ENCODE data around the gene IGF2R.
"Not testable (repeated sequence)": the region's sequence is repeated elsewhere in the genome, so short reads cannot be mapped to it uniquely, and the experiment has no call there.

The IGF2R gene, protein sequence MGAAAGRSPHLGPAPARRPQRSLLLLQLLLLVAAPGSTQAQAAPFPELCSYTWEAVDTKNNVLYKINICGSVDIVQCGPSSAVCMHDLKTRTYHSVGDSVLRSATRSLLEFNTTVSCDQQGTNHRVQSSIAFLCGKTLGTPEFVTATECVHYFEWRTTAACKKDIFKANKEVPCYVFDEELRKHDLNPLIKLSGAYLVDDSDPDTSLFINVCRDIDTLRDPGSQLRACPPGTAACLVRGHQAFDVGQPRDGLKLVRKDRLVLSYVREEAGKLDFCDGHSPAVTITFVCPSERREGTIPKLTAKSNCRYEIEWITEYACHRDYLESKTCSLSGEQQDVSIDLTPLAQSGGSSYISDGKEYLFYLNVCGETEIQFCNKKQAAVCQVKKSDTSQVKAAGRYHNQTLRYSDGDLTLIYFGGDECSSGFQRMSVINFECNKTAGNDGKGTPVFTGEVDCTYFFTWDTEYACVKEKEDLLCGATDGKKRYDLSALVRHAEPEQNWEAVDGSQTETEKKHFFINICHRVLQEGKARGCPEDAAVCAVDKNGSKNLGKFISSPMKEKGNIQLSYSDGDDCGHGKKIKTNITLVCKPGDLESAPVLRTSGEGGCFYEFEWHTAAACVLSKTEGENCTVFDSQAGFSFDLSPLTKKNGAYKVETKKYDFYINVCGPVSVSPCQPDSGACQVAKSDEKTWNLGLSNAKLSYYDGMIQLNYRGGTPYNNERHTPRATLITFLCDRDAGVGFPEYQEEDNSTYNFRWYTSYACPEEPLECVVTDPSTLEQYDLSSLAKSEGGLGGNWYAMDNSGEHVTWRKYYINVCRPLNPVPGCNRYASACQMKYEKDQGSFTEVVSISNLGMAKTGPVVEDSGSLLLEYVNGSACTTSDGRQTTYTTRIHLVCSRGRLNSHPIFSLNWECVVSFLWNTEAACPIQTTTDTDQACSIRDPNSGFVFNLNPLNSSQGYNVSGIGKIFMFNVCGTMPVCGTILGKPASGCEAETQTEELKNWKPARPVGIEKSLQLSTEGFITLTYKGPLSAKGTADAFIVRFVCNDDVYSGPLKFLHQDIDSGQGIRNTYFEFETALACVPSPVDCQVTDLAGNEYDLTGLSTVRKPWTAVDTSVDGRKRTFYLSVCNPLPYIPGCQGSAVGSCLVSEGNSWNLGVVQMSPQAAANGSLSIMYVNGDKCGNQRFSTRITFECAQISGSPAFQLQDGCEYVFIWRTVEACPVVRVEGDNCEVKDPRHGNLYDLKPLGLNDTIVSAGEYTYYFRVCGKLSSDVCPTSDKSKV (N-terminal part only)

DNA sequence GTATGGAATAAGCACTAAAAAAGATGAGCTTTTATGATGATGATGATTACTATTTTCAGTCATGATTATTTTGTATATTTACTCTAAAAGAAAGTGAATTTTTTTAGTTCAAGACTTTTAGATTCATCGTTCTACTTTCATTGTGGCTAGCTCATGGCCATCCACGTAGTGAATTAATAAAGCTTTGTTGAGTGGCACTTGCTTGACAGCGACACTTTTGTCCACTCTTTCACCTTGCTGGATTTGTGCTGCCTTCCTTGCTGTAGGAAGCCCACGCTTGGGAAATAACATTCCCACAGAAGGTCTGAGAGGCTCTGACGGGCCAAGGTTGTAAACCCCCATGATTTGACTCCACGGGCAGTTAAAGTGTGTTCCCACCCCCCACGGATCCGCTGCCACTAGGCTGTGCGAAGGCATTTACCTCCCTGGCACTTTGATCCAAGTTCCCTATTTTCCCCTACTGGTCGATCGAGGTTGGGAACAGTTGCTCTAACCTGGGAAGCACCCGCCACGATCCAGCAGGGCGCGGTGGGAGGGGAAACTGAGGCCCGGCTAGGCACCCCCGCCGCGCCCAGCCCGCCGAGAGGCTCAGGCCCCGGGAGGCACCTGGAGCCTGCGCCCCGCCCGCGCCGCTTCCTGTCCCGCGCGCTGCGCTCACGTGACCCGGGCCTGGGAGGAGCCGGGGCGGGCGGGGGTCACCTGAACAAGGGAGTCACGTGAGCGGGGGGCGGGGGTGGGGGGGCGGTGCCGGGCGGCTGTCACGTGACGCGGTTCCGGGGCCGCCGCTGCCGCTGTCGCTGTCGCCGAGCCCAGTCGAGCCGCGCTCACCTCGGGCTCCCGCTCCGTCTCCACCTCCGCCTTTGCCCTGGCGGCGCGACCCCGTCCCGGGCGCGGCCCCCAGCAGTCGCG lies at the start of gene IGF2R:
Gene IGF2R (plus strand): TSS at position 788 of the 909 bp plus-strand sequence. CDS start 165 bp downstream, outside the sequence.
- DNase-seq, result peak; percentile 64 to 77

DNA sequence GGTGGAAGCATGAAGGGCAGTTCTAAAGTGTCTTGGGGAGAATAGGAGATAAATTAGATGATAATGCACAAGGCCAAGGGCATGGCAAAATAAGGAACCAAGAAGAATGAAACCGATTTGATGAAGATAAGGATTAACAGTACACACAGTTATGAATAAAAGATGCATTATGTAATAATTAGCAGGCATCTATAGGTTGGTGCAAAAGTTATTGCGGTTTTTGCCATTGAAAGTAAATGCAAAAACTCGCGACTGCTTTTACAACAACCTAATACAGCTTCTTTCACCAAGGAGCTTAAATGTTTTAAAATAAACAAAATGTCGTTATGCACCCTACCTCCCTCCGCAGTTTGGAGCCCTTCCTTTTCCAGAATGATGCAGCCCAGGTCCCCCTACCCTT lies 49.1 kb upstream of the IGF2R start:
- DNase-seq, result no peak

DNA sequence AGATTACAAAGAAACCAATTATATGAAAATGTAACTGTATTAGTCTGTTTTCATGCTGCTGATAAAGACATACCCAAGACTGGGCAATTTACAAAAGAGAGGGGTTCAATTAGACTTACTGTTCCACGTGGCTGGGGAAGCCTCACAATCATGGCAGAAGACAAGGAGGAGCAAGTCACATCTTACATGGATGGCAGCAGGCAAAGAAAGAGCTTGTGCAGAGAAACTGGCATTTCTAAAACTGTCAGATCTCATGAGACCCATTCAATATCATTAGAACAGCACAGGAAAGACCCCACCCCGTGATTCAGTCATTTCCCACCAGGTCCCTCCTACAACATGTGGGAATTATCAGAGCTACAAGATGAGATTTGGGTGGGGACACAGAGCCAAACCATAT lies 44.7 kb upstream of the IGF2R start:
- DNase-seq, result not testable (repeated sequence)

DNA sequence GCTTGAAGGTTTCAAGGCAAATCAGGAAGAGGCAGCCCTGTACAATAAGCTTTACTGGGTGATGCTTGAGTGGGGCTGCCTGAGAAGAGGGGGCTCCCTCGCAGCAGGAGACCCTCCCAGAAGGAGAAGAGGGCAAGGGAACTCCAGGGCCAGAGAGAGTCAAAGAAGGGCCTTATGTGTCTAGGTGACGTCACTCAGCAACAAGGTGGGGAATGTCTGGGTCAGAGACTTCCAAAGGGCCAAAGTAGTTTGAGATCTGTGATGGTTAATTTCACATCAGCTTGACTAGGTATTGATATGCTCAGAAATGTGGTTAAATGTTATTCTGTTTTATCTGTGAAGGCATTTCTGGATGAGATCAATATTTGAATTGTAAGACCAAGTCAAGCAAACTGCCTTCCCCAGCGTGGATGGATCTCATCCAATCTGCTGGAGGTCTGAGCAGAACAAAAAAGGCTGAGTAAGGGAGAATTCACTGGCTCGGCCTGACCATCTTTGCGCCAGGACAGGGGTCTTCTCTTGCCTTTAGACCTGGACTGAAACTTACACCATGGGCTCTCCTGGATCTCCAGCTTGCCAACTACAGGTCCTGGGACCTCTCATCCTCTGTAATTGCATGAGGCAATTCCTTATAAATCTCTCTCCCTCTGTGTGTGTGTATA lies 42.2 kb upstream of the IGF2R start:
- DNase-seq, result no peak

DNA sequence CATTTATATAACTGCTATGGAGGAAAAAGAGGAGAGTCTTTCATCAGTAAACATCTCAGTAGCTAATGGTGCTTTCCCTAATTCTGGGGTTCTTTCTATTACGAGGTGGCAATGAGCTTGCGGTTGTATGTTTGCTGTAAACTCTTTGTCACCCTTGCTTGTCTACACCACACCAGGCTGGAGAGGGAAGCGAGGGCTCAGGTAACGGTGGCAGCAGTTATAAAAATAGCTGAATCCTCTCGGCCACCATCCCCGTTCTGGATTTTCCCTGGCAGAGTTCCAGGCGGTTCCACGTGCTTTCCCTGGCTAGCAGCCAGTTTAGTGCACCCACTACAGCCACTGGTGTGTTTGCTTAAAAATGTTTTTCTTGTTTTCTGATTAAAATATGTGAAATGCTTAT lies 39.1 kb upstream of the IGF2R start:
- no peak for DNase-seq

DNA sequence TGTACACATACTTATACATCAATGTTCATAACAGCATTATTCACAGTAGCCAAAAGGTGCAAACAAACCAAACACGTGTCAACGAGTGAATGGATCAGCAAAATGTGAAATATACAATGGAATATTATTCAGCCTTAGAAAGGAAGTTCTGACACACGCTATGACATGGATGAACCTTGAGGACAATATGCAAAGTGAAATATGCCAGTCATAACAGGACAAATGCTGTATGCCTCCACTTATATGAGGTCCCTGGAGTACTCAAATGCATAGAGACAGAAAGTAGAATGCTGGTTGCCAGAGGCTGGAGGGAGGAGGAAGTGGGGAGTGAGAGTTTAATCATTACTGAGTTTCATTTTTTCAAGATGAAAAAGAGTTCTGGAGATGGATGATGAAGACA lies 37.8 kb upstream of the IGF2R start:
- no peak for DNase-seq

DNA sequence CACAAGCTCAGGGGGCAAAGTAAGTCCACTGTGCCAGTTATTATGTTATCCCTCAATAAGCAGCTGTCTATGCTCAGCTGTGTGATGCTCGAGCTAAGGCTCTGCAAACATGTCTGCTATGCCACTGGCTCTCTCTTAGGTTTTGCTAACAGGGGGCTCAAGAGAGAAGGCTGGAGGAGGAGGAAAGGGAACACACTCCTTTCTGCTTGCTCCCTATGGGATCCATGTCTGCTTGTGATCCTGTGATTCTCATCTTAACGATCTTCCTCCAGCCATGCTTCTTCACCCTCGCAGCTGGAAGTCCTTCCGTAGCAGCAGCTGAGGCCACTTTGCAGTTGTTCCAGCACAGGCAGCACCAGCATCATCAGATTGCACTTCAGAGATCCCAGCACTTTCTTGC lies 37.0 kb upstream of the IGF2R start:
- DNase-seq, result no peak

DNA sequence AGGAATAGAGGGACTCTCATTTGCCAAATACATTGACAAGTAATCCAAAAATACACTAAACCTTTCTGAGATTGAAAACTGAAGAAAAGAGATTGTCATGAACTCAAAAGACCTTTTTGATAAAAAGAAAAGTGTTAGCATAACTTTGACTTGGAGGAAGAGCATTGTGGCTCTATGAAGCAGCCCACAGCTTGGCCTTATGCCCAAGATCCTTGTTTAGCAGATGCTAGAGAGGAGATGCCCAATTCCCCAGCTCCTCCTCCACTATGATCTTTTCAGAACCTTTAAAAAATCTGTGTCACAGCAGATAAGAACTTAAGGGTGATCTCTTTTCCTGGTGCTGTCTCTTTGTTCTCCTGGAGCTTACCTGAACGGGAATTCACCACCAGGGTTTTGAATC lies 35.8 kb upstream of the IGF2R start:
- DNase-seq, result no peak

DNA sequence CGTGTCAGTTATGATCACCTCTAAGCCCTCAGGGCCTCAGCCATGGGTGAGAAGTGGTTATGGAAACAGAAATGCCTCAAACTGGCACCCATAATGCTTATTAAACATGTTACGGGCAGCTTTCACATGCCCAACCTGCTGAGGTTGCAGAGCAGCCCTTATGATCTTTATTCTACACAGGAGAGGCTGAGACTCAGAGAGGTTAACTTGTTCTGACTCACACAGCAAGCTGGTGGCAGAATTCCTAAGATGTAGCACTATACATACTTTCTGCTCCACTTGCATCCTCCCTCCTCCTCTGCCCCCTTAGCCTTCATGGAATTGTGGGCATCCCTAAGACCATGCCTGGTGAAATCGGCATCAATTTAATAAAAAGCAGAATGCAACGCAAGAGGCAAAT lies 34.7 kb upstream of the IGF2R start:
- DNase-seq, result no peak

DNA sequence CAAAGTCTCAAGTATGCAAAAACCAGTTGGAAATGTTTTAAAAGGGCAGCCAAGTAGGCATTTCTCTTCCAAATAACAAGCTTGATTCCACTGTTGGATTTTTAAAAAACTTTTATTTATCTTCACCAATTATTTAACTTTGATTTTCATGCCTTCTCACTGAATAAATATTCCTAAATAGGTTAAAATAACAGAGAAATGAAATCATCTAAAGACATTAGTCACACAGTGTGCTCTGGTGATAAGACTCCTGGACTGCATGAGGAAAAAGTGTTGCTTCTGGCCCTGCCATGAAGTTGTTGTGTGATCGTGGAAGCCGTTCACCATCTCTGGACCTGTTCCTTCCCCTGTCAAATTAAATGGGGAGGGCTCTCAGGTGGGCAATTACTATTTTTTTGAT lies 33.8 kb upstream of the IGF2R start:
- DNase-seq, result no peak

DNA sequence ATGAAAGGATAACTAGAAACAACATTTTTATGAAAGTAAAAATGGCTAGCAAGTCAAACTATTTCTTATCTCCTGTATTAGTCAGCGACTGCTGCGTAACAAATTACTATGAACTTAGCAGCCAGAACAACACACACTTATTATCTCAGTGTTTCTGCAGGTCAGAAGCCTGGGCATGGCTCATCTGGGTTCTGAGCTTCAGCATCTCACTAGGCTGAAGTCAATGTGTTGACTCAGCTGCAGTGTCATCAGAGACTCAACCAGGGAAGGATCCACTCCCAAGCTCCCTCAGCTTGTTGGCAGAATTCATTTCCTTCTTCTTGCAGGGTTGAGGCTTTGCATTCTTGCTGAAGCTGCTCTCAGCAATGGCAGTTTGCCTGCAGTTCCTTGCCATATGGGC lies 33.2 kb upstream of the IGF2R start:
- DNase-seq, result no peak

DNA sequence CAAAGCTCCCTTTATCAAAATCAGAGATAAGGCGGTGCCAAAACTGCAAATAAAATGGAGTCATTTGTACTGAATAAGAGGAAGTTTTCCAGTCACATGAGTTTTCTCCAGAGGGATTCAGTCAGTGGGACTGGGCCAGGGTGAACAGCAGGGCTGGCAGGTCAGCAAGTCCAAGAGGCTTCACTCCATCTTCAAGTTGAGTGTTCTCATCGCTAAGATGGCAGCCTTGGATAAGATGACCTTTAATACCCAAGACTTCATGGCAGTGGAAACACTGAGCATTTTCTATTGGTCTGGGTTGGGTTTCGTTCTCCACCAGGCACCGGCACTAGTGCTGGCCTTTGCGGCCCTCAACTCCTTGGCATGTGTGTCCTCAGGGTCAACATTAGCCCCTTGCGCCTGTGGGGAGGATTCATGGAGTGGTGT lies 29.3 kb upstream of the IGF2R start:
- no peak for DNase-seq

DNA sequence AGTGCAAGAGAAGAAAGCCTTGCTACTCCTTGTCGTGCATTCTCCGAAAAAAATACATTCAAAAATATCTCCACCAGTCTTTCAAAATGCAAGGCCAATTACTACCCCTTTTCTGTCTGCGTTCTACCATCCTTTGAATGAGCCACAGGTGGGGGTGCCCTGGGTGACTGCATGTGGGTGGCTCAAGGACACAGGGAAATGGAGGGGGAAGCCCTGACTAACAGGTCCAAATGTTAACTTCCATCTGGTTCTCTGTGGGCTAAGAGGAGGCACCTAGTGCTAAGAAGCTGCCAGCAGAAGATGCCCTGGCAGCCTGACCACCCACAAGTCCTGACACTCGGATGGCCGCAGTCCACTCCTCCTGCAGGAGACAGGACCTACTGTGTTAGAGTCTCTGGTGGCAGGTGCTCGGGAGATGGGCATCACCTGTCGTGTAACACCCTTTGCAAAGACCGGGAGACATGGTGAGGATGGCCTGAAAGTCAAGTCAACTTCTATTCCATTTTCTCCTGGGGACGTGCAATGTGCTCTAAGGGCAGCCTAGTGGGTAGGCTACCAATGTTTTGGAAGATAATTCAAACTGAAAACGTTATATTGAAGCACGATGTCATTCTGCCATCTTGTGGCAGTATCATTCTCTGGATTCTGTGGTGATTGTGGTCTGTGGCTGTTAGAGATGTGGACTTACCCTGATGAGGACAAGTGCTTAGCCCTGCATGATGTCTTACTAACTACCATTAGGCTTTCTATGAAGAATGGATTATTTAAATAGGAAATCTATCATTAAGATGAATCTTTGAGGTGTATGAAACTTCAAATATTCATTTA lies 27.4 kb upstream of the IGF2R start:
- DNase-seq, result peak; percentile 63 to 67

DNA sequence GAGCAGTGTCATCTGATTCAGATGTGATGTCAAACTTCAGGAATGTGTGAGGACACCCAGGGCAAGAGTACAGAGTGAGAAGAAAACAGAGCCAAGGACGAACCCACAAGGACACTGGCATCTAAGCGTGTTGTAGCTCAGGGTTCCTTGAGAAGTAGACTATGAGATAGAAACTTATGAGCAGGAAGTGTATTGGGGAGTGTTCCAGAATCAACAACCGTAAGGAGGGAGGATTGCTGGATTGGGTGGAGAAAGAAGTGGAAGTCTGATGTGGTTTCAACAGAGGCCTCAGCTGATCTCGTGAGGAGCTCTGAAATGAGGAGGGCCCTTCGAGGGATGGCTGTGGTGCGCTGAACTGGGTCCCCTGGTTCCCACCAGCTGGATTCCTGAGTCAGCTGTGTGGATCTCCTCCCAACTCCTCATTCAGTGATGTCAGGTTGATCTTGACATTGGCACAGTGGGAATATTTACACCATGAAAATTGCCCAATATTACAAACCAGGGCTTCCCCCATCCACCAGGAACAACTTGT lies 25.7 kb upstream of the IGF2R start:
- DNase-seq, result peak in 1 of 2 donors; percentile 65

DNA sequence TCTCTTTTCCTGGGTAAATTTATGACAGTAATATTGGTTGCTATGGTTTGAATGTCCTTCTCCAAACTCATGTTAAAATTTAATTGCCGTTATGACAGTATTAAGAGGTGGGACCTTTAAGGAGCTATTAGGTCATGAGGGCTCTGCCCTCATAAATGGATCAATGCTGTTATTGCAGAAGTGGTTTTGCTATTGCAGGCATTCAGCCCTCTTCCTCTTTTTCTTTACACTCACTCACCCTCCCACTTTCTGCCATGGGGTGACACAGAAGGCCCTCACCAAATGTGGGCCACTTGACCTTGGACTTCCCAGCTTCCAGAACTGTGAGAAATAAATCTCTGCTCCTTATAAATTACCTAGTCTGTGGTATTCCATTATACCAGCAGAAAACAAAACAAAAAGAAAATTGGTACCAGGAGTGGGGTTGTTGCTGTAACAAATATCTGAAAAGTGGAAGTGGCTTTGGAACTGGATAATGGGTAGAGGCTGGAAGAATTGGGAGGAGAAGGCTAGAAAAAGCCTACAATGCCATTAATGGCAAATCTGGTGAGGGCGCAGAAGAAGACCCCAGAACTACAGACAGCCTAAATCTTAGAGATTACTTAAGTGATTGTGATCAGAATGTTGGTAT lies 24.8 kb upstream of the IGF2R start:
- peak; percentile 81 to 96 for DNase-seq

DNA sequence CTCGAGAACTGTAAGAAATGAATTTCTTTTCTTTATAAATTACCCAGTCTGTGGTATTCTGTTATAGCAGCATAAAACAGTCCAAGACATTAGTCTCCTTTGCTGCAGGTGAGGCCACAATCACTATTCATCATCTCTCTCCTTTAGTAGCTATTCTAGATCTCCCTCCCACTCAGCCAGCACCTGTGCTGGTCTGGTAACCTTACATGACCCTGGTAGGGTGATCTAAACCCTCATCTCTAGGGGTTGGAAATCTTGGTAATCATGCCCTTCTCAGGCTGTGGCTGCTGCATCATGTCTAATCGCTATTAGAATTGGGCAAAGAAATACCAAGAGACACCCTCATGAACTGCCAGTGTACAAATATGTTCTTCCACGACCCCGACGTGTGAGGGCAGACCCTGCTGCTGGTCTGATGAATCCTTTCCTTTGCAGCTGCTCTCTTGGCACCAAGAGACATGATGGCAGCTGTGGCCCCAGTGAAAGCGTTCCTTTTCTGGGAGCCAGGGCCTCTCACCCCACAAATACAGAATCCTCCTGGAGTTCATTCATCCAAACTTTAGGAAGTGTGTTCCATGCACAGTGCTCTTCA lies 23.0 kb upstream of the IGF2R start:
- no peak for DNase-seq

DNA sequence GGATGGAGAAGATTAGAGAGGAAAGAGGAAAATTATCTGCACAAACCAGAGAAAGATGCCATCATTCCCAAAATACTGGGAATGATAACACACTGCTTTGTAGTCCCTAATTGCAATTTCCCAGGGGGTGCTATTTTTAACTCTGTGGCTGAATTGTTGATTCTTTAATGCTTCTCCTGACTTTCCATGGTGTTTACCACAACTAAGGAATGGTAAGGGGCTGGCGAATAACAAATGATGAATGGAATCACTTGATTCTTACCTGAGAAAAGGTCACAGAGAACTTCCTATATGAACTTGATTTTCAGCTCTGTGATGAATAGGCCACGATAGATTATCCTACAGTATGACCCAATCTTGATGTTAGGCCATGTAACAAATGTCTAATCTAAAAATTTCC lies 22.0 kb upstream of the IGF2R start:
- DNase-seq, result no peak

DNA sequence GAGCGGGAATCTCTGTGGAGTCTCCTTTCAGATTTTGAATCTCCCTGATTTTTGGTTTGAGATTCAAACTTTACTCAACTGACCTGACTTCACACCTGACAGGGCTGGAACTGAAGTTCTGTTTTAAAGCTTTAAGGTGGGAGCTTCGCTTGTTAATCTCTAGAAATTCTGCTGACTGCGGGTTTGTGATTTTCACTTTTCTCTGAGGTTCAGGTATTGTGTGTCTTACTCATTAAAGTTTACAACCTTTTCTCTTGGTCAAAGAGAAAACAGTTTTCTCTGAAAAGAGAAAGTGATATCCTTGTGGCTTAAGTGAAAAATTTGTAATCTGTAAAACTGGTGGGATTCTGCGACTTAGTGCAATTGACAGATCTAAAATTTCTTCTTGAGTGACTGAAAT lies 20.7 kb upstream of the IGF2R start:
- DNase-seq, result no peak

DNA sequence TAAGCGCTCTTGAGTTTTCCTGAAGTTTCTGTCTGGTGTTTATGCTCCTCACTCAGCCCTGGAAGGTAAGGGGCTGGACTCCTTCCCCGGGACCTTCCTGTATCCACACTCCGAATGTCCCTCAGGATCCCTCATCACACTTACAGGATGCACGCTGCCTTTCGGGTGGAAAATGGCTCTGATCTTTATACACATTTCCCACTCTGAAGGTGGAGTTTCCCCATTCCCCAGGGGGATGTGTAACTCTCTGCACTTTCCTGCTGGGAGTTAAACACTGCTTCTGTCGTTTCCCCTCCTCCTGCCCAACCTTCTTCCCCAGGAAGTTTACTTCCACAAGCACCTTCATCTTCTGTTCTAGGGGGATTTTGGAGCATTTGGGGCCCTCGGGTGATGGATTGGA lies 17.1 kb upstream of the IGF2R start:
- no peak for DNase-seq

Data from inflammatory macrophage treated with lipopolysaccharide for 1 hour (primary cell).